ENCODE measurements around the gene COPRS.
"Not testable (repeated sequence)": the region's sequence is repeated elsewhere in the genome, so short reads cannot be mapped to it uniquely, and the experiment has no call there.

COPRS gene

GRCh38 chr17:31843070-31843745 lies 15.8 kb downstream of the COPRS start:
- no peak for DNase-seq

DNA sequence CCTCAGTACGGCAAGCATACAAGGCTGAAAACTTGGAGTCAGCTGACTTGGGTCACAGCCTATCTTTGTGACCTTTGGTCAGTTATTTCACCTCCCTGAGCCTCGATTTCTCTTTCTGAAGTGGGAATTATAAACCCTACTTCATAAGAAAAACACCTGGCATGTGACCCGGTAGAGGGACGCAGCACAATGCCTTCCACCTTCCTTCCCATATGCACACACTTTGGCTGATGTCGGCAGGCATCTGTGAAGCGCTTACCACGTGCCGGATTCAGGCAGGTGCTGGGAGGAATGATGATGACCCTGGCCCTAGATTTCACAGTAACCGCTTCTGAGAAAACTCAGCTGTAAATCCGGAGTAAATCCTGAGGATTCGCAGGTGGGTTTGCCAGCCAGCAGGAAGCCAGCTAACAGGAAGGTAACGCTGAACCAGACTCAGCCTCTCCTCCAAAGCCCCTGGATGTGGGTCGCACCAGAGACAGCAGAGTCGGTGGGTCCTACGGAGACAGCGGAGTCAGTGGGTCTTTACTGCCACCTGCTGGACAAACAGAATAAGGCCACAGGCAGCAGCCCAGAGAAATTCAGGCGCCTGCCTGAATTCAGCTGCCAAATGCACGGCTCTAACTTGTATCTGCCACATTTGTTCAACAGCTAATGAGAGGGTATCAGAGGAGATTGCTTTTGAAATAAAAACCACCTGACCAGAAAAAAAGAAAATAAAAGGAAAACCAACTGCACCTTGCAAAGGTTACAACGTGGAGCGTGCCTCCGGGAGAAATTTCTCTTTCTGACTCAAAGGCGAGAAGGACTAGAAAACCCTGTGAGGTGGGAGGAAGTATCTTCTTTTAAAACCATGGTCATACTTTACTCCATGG lies 16.6 kb downstream of the COPRS start:
- DNase-seq = peak; percentile 75

DNA sequence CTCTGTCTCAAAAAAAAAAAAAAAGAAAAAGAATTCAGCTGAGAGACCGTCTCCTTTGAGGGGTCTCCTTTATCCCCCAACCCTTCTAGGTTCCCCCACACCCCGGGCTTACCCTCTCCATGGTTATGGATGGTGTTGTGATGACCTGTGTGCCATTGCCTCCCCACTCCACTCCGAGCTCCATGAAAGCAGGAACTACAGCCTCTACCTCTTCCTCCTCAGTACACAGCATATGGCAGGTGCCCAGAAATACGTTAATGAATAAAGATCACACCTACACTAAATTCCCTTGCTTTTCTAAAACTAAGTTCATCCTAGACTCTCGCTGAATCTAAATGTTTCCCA lies 17.2 kb downstream of the COPRS start:
- no peak for DNase-seq

- no peak for DNase-seq
Observed at GRCh38 chr17:31838636-31839225, 20.3 kb downstream of the COPRS start.

GRCh38 chr17:31835984-31836383 lies 23.1 kb downstream of the COPRS start:
- no peak for DNase-seq

- DNase-seq = peak; percentile 61
Observed at GRCh38 chr17:31834448-31834847, 24.6 kb downstream of the COPRS start.

DNA sequence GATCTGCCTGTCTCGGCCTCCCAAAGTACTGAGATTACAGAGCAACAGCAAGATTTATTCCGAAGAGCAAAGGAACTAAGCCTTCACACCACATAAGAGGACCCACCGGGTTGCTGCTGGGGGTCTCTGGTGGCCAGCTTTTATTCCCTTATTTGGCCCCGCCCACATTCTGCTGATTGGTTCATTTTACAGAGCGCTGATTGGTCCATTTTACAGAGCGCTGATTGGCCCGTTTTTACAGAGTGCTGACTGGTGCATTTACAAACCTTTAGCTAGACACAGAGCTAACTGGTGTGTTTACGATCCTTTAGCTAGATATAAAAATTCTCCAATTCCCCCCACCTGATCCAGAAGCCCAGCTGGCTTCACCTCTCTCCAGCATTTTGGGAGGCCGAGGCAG lies 26.3 kb downstream of the COPRS start:
- DNase-seq = no peak

- no peak for DNase-seq
Observed at GRCh38 chr17:31830971-31831858, 27.8 kb downstream of the COPRS start.

GRCh38 chr17:31829649-31830048 lies 29.4 kb downstream of the COPRS start:
- no peak for DNase-seq

DNA sequence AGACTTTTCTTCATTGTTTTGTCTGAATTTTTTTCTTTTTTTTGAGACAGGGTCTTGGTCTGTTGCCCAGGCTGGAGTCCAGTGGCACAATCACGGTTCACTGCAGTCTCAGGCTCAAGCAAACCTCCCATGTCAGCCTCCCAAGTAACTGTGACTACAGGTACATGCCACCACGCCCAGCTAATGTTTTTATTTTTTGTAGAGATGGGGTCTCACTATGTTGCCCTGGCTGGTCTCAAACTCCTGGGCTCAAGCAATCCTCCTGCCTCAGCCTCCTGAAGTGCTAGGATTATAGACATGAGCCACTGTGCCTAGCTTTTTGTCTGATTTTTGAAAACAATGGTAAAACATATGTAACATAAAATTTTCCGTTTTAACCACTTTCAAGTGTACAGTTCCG lies 30.1 kb downstream of the COPRS start:
- not testable (repeated sequence) for DNase-seq

DNA sequence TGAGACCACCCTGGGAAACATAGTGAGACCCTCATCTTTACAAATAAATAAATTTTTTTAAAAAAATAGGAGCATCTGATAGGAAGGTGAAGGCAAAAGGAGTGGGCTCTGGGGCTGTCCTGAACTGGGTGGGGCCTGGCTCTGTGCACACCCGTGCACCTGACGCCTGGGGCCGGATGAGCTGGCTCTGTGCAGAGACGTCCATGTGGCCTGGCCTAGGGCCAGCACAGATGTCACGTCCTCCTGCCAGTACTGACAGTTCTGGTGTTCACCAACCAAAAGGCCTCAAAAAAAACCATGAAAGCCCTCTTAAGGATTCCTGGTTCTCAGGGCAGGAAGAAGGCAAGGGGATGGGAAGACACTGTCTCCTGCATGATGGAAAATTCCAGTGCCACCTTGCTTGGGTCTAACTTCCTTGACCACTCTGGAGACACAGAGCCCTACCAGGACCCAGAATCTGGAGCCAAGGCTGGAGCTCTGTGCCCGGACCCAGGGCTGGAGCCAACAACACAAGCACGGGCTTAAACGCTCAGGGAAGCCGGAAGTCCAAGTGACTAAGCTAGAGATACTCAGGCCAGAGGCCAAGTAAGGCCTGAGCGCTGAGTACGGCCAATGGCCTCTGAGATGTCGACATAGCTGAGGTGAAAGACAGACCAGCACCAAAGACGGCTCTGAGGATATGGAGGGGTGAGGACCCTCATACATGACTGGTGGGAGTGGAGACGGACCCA lies 32.9 kb downstream of the COPRS start:
- peak; percentile 95 for DNase-seq

- no peak for DNase-seq
Observed at GRCh38 chr17:31824766-31825360, 34.2 kb downstream of the COPRS start.

DNA sequence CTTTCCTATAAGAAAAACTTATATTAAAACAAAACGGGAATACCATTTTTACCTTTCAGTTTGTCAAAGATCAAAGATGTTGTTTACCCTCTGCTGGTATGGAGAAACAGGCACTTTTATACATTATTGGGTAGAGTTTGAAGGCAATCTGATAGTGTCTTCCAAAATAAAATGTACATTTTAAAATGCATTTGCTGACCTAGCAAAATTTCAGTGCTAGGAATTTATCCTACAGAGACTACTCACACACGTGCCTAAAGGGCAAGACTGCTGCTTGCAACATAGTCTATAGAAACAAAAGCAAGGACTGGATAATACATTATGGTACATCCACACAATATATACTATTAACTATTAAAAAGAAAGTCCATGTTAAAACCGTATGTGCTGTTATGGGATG lies 36.0 kb downstream of the COPRS start:
- DNase-seq = no peak

- no peak for DNase-seq
Observed at GRCh38 chr17:31820691-31821435, 38.2 kb downstream of the COPRS start.

GRCh38 chr17:31819578-31819977 lies 39.5 kb downstream of the COPRS start:
- DNase-seq = no peak

DNA sequence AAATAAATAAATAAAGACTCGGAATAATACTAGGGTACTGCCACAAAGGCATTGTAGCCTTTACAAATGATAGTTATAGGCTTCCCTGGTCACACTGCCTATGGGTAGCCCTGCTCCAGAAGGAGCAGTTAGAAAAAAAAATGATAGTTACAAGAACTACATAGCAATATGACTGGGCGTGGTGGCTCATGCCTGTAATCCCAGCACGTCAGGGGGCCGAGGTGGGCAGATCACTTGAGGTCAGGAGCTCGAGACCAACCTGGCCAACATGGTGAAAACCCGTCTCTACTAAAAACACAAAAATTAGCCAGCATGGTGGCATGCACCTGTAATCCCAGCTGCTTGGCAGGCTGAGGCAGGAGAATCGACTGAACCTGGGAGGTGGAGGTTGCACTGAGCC lies 40.2 kb downstream of the COPRS start:
- not testable (repeated sequence) for DNase-seq

DNA sequence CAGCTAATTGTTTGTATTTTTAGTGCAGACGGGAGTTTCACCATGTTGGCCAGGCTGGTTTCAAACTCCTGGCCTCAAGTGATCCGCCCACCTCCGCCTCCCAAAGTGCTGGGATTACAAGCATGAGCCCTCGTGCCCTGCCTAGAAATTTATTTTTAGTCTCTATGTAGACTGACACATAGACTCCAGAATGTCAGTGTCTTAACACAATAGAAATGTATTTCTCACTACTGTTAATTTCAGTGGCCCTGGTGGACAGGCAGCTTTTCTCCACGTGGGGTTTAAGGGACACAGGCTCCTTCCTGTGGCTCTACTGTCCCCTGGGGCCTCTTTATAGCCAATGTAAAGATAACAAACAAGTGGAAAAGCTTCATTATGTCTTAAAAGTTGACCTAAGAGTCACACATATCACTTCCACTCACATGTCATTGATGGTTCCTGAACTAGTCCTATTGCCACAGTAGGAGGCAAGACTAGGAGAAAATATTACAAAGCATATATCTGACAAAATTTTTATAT lies 43.8 kb downstream of the COPRS start:
- no peak for DNase-seq

DNA sequence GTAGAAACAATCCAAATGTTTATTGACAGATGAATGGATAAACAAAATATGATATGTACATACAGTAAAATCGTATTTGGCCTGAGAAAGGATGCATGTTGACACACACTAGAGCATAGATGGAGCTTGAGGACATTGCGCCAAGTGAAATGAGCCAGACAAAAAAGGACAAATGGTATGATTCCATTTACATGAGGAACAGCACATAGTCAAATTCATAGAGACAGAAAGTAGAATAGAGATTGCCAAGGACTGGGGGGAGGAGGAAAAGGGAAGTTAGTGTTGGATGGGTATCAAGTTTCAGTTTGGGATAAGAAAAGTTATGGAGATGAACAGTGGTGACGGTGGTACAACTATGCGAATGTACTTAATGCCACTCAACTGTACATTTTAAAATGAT lies 47.9 kb downstream of the COPRS start:
- DNase-seq = no peak

- not testable (repeated sequence) for DNase-seq
Observed at GRCh38 chr17:31809876-31810275, 49.2 kb downstream of the COPRS start.

GRCh38 chr17:31808521-31809050 lies 50.5 kb downstream of the COPRS start:
- no peak for DNase-seq

DNA sequence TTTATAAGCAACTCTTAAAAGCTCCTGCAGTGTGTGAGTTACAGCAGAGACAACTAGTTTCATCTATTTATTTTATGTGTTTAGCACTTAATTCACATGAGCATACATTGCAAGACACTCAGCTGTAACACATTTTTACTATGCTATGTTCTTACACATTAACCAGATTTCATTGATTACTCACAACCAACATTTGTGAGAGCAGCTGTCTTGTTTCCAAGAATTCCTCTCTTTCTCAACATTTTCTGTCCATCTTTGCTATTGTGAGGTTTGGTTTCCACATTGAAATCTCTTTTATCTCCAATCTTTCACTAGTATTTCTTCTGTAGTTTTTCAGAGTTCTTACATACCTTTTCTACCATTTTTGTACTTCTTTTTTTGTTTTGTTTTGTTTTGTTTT lies 51.2 kb downstream of the COPRS start:
- no peak for DNase-seq

All from RPMI8226 (cell line).